HT1080 (cell line): Measurements from ENCODE around the gene CACNA1C. TPM values are rescaled to one million over a fixed set of nuclear protein-coding genes. Genes with fewer than 3 reads are reported as not detected.

ENCODE experiments used
- DNase-seq: peaks from one replicate; pipeline ENCODE4 v3.0.0-alpha.2; 2015; ENCODE audit warnings: low read depth
- total RNA-seq: library from RNA; depleted of rRNA; stranded (reverse); fragments of >200 nt; shearing (Covaris generic); gene quantifications from 2 replicates; pipeline ENCODE4 v1.2.3, GENCODE V29; 2014

Gene CACNA1C
- total RNA-seq, 1 experiment from 2014 or later: not detected

DNA sequence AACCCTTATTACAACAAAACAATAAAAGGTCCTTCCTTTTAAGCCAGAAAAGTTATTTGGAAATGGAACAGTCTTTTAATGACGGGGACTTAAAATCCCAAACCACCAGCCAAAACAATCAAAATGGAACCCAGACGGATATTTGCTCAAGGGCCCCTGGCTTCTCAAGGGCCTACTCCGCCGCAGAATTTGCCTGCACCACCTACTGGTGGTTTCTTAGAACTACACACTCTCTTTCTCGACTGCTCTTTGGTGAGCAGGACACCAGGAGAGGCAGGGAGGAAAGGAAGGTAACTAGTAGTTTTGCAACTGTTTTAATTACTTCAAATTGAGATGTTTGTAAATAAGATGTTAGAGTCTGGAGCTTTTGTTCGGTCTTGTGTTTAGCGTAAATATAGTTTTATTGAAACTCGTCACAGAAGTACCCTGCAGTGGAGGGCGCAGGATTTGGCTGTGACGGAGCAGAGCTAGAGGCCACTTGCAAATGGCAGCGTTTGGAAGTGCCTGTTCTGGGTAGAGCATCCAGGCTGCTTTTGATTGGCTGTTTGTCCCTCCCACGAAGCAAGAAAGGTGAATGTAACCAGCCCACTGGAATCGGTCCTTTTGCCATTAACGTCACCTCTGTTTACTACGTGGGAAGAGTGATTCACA lies 238.5 kb downstream of the CACNA1C start:
- peak; percentile 20 for DNase-seq

DNA sequence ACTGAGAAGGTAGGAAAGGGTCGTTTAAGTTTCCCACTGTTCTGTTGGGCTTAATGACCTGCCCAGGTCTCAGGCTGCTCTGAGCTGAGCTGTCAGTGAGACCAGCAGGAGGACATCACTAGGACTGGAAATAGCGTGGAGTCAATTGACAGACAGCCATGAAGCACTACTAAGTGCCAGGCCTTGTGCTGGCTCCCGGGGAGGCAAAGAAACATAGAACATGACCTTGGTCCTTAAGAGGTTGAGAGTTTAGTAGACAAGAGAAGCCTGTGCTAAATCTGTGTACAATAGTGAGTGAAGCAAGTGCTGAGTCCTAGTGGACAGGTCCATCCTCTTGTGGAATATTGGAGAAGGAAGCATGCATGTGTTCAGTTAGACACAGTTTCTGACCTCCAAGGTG lies 239.2 kb downstream of the CACNA1C start:
- DNase-seq: no peak

DNA sequence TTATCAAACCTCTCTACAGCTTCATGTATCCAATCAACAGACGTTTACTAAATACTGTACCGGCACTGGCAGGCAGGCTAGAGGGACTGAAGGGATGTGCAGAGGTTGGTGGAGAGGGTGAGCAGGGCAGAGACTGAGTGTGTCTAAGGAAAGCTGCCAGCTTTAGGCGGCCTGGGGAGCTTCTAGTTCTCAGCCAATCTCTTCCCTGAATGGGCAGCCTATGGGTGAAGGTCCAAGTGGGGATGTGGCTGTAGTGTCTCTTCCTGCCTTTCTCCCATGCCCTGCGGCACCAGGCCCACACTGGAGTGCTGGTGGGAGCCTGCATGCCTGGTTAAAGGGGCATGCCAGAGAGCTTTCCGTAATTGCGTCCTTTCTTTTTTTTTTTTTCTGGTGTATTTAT lies 239.8 kb downstream of the CACNA1C start:
- DNase-seq: no peak

DNA sequence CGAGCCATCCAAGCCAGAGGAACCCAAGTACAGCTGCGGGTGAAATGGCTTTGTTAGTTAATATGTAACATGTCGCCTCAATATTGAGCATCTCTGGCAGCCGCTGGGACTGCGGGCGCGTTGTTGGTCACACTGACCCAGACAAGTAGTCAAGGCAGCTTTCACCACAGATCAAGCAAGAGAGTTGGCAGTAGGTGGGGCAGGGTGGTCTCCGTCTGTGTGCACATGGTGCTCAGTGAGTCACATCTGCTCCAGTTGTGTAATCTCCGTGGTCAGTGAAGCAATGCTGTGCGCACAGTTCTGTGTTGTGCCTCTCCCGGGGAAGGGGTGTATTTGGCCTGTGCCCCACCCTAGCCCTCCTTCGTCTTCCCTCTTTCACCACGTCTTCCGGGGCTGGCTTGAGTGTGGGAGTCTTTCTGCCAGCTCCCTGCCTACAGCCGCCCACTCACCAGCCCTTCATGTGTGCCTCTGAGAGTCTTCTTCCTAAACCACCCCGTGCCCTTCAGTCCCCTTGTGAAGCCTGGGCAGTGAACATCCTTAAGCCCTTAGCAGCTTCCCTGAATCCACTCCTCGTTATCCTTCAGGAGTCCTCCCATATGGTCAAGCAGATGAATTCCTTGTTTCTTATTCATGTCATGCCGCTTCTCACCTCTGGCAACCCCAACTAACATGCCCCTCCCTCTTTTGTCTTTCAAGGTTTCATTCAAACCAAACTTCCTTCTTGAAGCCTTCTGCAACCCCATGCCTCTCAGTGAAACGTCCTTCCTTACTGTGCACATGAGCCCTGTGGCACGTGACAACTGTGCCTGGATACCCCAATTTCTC lies 242.1 kb downstream of the CACNA1C start:
- peak; percentile 66 for DNase-seq

DNA sequence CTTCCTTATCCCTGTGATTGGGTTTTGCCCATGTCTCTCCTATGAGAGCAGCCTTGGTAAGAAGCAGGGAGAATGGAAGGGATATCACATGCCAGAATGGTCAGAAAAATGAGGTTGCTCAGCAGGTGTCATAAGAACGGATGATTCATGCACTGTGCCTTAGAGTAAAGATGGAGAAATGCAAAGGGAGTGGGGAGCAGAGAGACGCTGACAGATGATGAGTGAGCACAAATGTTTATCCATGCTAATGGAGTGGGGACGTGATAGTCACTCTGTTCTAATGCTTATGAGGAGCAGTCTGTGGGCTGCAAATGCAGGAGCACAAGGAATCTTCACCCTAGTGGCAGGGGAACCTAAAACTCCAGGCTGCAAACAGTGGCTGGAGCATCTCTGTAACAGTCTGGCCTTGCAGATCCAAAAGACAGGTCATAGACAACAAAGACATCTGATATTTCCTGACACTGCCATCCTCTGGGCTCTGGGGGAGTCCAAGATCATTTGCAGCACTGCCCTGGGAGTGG lies 243.2 kb downstream of the CACNA1C start:
- peak; percentile 80 for DNase-seq

DNA sequence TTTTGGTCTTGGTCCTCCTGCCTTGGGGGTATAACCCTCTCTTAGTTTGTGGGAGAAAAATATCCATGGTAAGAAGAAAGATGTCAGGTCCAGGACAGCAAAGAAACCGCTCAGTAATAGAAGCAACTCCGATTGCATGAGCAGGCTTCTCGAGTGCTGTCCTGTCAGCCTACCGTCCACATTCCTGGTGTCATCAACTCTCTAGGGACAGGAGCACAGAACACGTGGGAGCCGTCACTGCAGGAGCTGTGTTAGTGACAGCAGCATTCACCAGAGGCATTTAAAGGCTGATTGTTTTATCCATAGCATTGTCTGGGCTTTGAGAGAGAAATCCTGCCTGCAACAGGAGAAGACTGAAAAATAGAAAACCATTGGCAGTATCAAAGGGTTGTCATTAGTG lies 244.2 kb downstream of the CACNA1C start:
- no peak for DNase-seq

DNA sequence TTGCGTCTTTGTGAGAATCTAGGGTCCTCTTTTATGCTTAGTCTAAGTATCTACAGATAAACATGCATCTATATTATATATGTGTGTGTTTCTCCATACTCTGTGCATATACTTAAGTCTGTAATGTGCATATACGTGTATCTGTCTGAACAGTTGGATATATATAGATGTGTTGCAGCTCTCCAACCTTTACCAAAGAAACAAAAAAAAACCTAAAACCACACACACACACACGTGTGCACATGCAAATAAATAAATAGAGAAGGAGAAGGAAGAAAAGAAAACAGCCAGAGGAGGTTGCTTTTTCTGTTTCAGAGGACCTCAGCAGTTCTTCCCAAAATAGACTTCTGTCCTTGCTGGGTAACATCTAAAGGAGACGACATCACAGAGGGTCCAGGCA lies 244.9 kb downstream of the CACNA1C start:
- DNase-seq: no peak

DNA sequence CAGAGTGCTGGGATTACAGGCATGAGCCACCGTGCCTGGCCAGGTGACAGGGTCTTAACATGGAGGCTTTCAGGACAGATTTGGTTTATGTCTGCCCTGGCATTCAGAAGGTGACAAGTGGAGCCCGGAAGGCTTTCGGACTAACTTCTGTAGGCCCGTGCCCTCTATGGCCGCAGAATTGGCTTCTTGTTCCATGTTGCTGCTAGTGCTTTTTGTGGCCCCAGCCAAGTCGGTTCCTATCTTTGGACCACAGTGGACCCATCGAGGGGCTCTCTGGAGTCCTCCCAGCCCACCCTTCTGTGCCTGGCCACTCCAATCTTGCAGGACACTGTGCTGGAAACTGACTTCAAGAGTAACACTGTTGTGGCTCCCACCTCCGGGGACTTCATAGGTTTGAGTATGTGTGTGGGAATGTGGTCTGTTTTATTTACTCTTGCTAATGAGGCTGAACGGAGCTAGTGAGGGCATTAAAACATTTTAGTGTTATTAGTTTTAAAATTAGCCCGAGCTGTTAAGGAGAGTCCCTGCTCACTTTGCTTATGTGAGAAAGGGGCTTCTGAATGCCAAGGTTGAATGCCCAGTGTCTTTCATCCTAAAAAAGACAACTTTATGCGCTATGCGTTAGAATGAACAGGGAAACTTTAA lies 245.9 kb downstream of the CACNA1C start:
- DNase-seq: no peak

DNA sequence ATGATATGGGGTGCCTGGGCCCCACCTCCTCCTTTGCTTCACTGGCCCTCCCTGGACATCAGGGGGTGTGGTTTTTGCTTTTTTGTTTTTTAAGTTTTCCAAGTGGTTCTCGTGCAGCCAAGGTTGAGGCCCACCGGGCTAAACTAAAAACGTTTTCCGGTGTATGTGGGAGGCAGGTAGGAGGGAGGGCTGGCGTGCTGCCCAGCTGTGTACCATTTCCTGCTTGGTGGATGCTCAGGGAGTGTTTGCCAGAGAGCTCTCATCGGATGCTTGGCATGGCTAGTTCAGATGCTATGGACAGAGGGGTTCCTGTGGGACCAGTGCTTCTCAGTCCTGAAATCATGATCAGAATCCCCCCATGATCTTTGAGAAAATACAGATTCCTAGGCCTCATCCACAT lies 246.4 kb downstream of the CACNA1C start:
- DNase-seq: peak; percentile 10

DNA sequence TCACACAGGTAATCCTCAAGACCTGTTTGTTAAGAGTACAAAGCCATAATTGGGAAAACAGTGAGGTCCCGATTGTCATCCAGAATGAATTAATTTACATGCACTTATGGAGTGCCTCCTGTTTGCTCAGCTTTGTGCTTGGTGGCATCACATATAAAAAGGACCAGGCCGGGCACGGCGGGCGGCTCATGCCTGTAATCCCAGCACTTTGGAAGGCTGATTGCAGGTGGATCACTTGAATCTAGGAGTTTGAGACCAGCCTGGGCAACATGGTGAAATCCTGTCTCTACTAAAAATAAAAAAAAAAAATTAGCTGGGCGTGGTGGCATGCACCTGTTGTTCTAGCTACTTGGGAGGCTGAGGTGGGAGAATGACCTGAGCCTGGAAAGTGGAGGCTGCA lies 247.4 kb downstream of the CACNA1C start:
- no peak for DNase-seq

DNA sequence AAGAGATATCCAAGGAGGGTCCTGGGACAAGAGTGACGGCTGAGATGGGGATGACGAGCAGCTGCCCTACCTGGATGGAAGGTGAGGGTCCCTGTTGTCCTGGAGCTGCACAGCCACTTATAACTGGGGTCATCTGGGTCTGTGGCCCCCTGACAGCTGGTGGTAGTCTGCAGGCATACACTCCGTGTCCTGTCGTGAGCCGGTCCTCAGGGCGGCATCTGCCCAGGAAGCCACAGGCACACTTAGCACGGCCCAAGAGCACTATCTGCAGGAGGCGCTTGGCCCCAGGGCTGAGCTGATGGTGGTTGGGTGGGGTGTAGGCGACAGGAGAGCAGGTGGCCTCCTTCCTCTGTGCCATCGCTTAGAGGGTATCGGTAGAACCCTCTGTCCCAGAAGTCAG lies 248.1 kb downstream of the CACNA1C start:
- DNase-seq: no peak

DNA sequence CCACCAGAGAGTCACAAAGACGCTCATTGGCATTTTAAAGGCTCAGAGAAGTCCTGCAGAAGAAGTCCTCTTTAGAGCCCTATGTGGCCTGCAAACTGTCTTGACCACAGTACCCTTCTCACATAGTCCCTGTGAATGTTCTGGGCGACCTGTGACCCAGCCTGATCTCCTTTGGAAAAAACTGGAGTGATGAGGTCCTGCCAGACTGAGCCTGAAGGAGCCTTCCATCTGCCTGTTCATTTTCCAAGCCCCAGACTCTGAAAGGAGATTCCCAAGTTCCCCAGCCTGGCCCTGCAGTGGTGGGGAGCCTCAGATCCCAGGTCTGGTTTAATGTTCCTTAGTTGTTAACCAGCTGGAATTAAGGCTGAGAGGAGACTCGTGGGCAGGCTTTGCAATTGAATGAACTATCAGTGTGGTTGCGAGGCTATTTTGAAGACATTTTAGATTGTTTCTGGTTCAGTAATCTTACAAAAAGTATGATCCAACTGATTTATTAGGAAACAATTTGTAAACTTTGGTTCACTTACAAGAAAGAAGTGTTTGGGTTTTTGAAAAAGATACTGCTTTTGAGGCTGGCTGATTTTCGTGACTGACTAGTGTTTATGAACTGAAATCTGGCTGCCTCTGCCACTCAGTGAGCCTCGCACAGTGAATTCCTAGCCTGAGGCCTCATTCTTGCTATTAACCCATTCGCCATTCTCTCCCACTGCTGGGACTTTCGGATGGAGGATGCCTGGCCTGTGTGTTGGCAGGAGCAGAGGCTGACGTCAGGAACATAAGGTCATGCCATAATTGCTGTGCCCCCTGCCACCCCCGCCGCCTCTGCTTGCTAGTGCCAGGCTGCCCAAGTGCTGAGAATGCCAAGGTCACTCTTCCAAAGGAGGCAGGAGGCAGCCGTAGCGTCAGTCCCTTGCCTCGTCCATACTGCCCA lies 249.0 kb downstream of the CACNA1C start:
- DNase-seq: no peak

DNA sequence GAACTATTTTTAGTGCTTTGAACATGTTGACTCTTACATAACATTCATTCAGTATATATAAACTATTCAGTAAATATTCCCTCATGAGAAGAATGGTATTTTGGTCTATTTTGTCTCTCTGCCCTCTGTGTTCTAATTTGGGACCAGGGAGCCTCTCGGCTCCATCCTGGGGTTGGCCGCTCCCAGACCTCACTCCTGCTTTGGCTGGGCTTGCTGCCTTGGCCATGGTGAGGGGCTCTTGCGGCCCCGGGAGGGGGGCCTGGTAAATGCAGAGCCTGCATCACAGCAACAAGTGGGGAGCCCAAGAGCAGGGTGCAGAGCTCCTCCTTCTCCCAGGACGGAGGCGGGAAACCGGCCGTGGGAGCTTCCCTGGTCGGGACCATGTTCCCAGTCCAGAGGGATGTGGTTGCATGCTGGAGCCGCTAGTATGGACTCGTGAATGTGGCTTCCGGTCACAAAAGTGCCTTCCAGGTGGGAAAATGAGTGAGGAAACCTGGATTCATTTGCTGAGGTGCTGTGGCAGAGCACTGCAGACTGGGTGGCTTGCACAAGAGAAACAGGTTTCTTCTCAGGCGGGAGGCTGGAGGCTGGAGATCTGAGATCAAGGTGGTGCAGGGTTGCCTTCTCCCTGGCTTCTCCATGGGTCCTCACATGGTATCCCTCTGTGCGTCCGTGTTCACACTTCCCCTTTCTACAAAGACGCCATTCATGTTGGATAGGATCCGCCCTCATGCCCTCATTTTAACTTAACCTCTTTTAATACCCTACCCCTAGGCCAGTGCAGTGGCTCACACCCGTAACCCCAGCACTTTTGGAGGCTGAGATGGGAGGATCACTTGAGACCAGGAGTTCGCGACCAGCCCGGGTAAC lies 250.2 kb downstream of the CACNA1C start:
- no peak for DNase-seq

DNA sequence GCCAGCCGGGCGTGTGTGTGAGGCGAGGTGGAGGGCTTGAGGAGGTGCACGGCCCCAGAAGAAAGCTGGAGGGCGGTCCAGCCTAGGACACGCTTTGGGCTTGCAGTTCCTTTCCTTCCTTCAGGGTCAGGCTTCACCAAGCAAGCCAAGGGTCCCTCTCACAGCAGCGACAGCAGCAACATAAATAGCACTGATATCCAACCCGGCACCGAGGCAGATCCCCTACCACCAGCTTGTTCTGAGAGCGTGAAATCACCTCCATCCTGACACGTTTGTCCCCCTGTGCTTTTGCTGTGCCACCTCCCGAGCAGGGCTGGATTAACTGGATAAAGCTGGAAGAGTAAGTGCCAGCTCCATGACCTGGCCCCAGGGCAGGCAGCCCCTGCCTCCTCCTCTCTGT lies 251.4 kb downstream of the CACNA1C start:
- no peak for DNase-seq

DNA sequence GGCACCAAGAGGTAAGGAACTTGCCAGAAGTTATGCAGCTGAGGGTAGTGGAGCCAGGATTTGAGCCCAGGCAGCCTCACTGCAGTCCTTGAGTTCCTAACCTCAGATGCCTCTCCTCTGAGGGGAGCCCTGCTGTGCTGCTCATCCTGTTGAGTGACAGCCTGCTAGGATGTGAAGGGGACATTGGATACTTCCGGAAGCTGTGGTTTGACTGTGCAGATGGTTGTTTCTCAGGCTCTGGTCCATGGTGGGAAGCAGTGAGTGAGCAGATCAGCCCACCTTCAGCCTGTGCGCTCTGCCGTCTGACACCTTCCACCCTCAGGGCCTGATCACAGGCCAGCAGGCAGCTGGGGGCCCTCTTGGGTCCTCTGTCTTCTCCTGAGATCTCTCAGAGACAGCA lies 253.2 kb downstream of the CACNA1C start:
- peak; percentile 54 for DNase-seq

DNA sequence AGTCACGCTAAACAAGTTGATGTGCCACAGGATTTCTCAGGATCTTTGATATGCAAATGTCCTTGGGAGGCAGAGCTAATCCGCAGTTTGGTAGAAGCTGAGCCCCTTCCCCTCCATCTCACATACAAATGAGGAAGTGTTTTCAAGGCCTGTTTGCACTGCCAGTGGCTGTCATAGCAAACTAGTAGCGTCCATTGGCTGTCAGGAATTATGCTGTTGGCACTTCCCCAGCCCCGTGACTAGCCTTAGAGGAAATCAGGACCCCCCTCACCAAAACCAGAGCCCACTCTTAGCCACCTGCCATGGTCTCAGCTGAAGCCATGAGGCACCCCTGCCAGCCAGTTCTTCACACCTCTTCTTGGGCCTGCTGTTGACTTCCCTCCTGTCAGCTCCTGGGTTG lies 253.9 kb downstream of the CACNA1C start:
- DNase-seq: no peak

DNA sequence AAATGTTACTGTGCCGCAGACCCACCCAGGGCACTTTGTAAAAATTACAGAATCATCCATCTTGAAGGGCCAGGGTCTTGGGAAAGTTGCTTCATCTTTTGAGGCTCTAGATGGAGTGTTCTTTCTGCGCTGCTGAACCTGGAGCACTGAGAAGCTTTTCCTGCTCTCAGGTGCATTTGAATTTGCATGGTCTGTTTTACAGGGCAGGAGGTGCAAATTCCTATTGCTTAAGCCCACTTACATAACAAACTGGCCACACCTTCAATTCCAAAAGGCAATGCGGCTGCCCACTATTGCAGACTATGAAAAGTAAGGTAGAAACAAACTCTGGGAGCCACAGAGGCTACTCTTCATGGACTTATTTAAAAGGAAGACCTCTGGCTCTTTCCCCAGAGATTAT lies 254.8 kb downstream of the CACNA1C start:
- DNase-seq: no peak

DNA sequence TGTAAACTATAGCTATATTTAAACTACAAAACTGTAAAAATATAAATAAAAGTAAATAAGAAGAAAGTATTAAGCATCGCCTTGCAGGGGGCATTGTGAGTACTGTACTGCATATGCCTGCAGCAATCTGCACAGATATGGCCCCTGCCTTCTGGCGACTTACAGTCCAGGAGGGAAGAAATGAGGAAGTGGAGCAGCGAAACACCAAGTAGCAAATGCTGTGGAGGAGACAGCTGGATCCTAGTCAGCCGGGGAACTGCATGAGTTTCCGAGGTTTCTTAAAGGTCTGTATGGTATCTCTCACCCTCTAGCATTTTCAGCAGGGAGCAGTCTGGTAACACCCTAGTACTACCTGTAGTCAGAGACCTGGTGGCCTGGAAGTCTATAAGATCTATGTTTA lies 256.9 kb downstream of the CACNA1C start:
- no peak for DNase-seq

DNA sequence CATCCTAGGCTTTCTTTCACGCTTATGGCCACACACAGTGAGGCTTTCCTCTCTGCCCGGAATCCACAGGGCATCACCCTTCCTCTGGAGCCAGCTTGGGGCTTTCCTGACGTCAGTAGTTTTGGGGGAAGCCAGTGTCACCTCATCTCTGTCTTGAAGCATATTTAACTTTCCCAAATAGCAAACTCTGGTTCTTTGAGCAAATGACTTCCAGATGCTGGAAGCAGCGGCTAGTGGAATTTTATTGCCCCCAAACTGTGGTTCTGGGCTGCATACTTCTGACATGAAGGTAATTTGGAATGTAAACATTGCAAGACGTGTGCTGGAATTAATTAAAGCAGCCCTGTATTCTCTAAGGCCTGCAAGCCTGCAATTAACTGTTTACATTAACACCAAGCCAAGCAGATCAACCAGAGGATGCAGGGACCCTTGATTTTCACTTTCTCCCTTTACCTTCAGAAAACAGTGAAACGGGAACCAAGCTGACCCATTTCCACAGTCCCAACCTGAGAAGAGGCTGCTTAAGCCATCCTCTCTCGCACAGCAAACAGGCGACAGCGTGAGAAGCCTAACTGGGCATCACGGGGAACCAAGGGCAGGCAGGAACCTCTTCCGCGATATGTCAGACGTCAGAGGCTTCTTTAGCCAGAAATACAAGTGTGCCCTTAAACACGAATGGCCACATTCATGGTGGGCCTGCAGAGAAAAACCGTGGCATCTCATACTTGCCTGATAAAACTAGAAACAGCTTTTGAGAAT lies 258.4 kb downstream of the CACNA1C start:
- no peak for DNase-seq
